OCI-LY7 (cell line): Measurements from ENCODE around the gene CALR3. TPM values are rescaled to one million over a fixed set of nuclear protein-coding genes. Genes with fewer than 3 reads are reported as not detected.
A peak's percentile ranks its signal among the peaks of the same experiment; 100 is the strongest.

Source experiments
- BruUV-seq: library from RNA; stranded (reverse); fragments of 400-500 nt; replicated peaks from 2 replicates; lab custom pipeline; 2021; lab: Mats Ljungman, UMichigan
- CTCF ChIA-PET: fragments of 300-600 bp; sonication (Branson Sonifier 250); formaldehyde crosslinking; loops from one replicate; lab custom pipeline; 2022; ENCODE audit warnings: antibody characterized with exemption; ENCODE audit not compliant: unreplicated experiment; lab: Charles Lee
- POLR2A ChIA-PET: fragments of 300-600 bp; sonication (Branson Sonifier 250); formaldehyde crosslinking; loops from one replicate; lab custom pipeline; 2022; ENCODE audit warnings: antibody characterized with exemption; lab: Charles Lee
- DNase-seq: peaks from one replicate; pipeline ENCODE4 v3.0.0-alpha.2; 2015; ENCODE audit warnings: low spot score
- H2AFZ ChIP-seq: fragments of 200-600 bp; sonication (generic), shearing (Covaris generic); 2 replicates; pipeline ENCODE4 v1.6.1; 2014; ENCODE audit warnings: mild to moderate bottlenecking, antibody characterized with exemption, low read length, moderate library complexity
- H3K27ac ChIP-seq: fragments of 200-600 bp; sonication (generic); 2 replicates; pipeline ENCODE4 v1.5.1; 2014; ENCODE audit warnings: mixed run types, low read depth, mild to moderate bottlenecking, moderate library complexity, low read length, inconsistent platforms; ENCODE audit not compliant: poor library complexity, severe bottlenecking
- H3K36me3 ChIP-seq: fragments of 200-600 bp; sonication (generic); 2 replicates; pipeline ENCODE4 v1.6.1; 2014; ENCODE audit warnings: mild to moderate bottlenecking, antibody characterized with exemption, low read length, moderate library complexity, mixed read lengths; ENCODE audit not compliant: insufficient read depth
- H3K4me1 ChIP-seq: fragments of 200-600 bp; sonication (generic); 2 replicates; pipeline ENCODE4 v1.5.1; 2014; ENCODE audit warnings: mild to moderate bottlenecking, low read length; ENCODE audit not compliant: insufficient read depth, poor library complexity, severe bottlenecking
- H3K4me2 ChIP-seq: fragments of 200-600 bp; sonication (generic); 2 replicates; pipeline ENCODE4 v1.6.1; 2014; ENCODE audit warnings: mild to moderate bottlenecking, low read length
- H3K4me3 ChIP-seq: fragments of 200-600 bp; sonication (generic); 2 replicates; pipeline ENCODE4 v1.5.1; 2014; ENCODE audit warnings: mild to moderate bottlenecking, low read depth, low read length; ENCODE audit not compliant: poor library complexity, severe bottlenecking
- H3K79me2 ChIP-seq: fragments of 200-600 bp; sonication (generic); 2 replicates; pipeline ENCODE4 v1.6.1; 2016; ENCODE audit warnings: low read depth, mild to moderate bottlenecking, low read length, moderate library complexity, mixed read lengths; ENCODE audit not compliant: insufficient read depth
- H3K9me2 ChIP-seq: fragments of 200-600 bp; sonication (generic); 2 replicates; pipeline ENCODE4 v1.6.1; 2016; ENCODE audit warnings: mild to moderate bottlenecking, low read length, mixed read lengths; ENCODE audit not compliant: insufficient read depth
- H3K9me3 ChIP-seq: fragments of 200-600 bp; sonication (generic); 2 replicates; pipeline ENCODE4 v1.6.1; 2014; ENCODE audit warnings: mild to moderate bottlenecking, mixed run types, low read length, mixed read lengths
- H4K20me1 ChIP-seq: fragments of 200-600 bp; sonication (generic); 2 replicates; pipeline ENCODE4 v1.6.1; 2014; ENCODE audit warnings: mild to moderate bottlenecking, antibody characterized with exemption, low read length, moderate library complexity, mixed read lengths; ENCODE audit not compliant: insufficient read depth
- CTCF ChIP-seq: fragments of 200-600 bp; sonication (generic); conservative IDR thresholded peaks from 2 replicates; pipeline ENCODE4 v1.5.1; 2014; ENCODE audit warnings: mild to moderate bottlenecking, antibody characterized with exemption, low read length, moderate library complexity, mixed read lengths
- EZH2phosphoT487 ChIP-seq: fragments of 200-600 bp; sonication (generic); IDR thresholded peaks from 2 replicates; pipeline ENCODE4 v1.6.1; 2018; ENCODE audit warnings: low read depth, borderline replicate concordance, mild to moderate bottlenecking, mixed run types, antibody characterized with exemption, low read length, moderate library complexity, mixed read lengths
- intact Hi-C: fragments of 100-400 bp; cut with micrococcal nuclease; formaldehyde crosslinking; loops from one replicate; pipeline ENCODE4 v1.10.0; 2022; ENCODE audit not compliant: unreplicated experiment
- total RNA-seq, 2 experiments: library from RNA; depleted of rRNA in 1 of 2; stranded (reverse); fragments of >200 nt in 1 of 2; shearing (Covaris generic) in 1 of 2; gene quantifications; 2 replicates each; pipeline ENCODE4 v1.2.3, GENCODE V29; 2014 to 2022

The CALR3 gene
- total RNA-seq, 2 experiments from 2014 or later: not detected

- TF ChIP-seq CTCF: no peak
- no peak for TF ChIP-seq EZH2phosphoT487
- Histone ChIP-seq H3K4me3 (no peak overlapping the region), H3K9me3 (no peaks in the 10 kb centered on the region), H4K20me1 (peaks cover 5% of the 10 kb centered on the region; the same call in 1 of the 2 replicates), H3K4me2 (no peak overlapping the region), H3K27ac (no peak overlapping the region), H3K9me2 (no peaks in the 10 kb centered on the region), H3K79me2 (peaks cover 97% of the 10 kb centered on the region), H3K36me3 (peaks cover 13% of the 10 kb centered on the region), H2AFZ (no peak overlapping the region), H3K4me1 (peaks cover 67% of the 10 kb centered on the region)
- ChIA-PET CTCF (no interaction called here), POLR2A (no interaction called here)
- BruUV-seq: no TSS peak
- intact Hi-C loops: no loop called here
- DNase-seq: no peak
Observed at GRCh38 chr19:16455489-16455888, 40.5 kb downstream of the CALR3 start.

GRCh38 chr19:16454351-16454918 is 41.5 kb downstream of the CALR3 start:
- no peak for DNase-seq
- peaks cover 67% of the 10 kb centered on the region for H3K4me1 ChIP-seq
- H3K9me3 ChIP-seq: peaks cover 4% of the 10 kb centered on the region; the same call in 1 of the 2 replicates
- peaks cover 1% of the 10 kb centered on the region; the same call in 1 of the 2 replicates for H4K20me1 ChIP-seq
- peaks cover 97% of the 10 kb centered on the region for H3K79me2 ChIP-seq
- ChIA-PET CTCF (no interaction called here), POLR2A (interaction anchor here (1.0 kb wide), 1 partner anchor 12 kb away, joined by 3 read pairs; no protein-coding TSS in a partner anchor)
- no peak overlapping the region for H2AFZ ChIP-seq
- H3K9me2 ChIP-seq: no peaks in the 10 kb centered on the region
- TF ChIP-seq EZH2phosphoT487 (no peak), CTCF (no peak)
- no peak overlapping the region for H3K4me3 ChIP-seq
- BruUV-seq: no TSS peak
- peaks cover 18% of the 10 kb centered on the region for H3K36me3 ChIP-seq
- H3K4me2 ChIP-seq: no peak overlapping the region; the same call in 1 of the 2 replicates
- H3K27ac ChIP-seq: peak overlapping the region; percentile 39
- intact Hi-C loops: no loop called here

GRCh38 chr19:16452325-16452724 is 43.6 kb downstream of the CALR3 start:
- Histone ChIP-seq H3K9me2 (no peaks in the 10 kb centered on the region), H2AFZ (no peak overlapping the region), H3K36me3 (peaks cover 31% of the 10 kb centered on the region), H3K4me3 (no peak overlapping the region), H3K9me3 (peaks cover 11% of the 10 kb centered on the region; the same call in 1 of the 2 replicates), H4K20me1 (no peaks in the 10 kb centered on the region), H3K27ac (peak overlapping the region; percentile 3), H3K4me1 (peaks cover 67% of the 10 kb centered on the region), H3K4me2 (peak overlapping the region; percentile 31; the same call in 1 of the 2 replicates), H3K79me2 (peaks cover 97% of the 10 kb centered on the region)
- POLR2A ChIA-PET: interaction anchor here (0.7 kb wide), 3 partner anchors 13 to 91 kb away, joined by 3 to 5 read pairs (median 4); no protein-coding TSS in a partner anchor
- CTCF ChIA-PET: no interaction called here
- intact Hi-C loops: no loop called here
- TF ChIP-seq EZH2phosphoT487 (no peak), CTCF (no peak)
- no peak for DNase-seq
- BruUV-seq: no TSS peak
